Amniotic stem cell (primary cell): ENCODE results near the gene CPPED1.
"Not testable (repeated sequence)": the region's sequence is repeated elsewhere in the genome, so short reads cannot be mapped to it uniquely, and the experiment has no call there.

ENCODE experiments used
- DNase-seq: peaks from one replicate; lab custom pipeline; 2025; lab: John Stamatoyannopoulos, UW

Gene CPPED1, protein sequence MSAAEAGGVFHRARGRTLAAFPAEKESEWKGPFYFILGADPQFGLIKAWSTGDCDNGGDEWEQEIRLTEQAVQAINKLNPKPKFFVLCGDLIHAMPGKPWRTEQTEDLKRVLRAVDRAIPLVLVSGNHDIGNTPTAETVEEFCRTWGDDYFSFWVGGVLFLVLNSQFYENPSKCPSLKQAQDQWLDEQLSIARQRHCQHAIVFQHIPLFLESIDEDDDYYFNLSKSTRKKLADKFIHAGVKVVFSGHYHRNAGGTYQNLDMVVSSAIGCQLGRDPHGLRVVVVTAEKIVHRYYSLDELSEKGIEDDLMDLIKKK

DNA sequence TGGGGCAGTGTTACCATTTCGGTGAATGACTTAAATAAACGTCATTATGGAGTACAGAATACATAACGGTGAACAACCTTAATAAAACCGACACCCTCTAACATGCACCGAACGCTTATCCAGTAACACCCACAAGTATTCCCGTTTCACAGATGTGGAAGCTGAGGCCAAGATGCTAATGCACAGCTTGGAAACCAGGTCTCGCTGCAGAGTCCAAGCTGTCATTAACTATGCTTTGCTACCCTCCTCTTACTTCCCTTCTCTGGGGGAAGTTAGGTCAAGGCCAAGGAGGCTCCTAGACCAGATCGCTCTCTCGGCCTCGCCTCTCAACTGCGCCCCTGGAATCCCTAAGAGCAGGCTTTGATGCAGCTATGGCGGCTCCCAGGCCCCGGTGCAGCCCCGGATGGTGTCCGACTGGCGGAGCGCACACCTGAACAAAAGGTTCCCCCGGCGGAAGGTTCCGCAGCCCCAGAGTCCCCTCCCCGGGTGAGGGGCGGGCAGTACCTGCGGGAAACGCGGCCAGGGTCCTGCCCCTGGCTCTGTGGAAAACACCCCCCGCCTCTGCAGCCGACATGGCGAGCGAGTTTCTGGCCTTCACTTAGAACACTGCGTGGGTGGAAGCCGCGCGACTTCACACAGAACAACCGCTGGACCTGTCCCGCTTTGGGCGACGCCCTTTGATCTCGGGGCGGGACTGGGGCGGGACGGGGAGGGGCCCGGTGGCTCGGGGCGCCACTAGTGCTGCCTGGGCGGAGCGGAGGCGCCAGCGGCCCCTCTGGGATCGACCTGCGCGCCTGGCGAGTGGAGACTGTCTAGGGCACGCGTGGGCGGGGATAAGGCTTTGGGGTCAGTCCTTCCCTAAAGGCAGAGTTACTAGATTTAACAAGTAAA lies at the start of gene CPPED1:
Gene CPPED1, minus strand, starts transcription at position 685 of the 891 bp plus-strand sequence. Its CDS starts 111 bp downstream, at position 574.
- peak; percentile 83 for DNase-seq

DNA sequence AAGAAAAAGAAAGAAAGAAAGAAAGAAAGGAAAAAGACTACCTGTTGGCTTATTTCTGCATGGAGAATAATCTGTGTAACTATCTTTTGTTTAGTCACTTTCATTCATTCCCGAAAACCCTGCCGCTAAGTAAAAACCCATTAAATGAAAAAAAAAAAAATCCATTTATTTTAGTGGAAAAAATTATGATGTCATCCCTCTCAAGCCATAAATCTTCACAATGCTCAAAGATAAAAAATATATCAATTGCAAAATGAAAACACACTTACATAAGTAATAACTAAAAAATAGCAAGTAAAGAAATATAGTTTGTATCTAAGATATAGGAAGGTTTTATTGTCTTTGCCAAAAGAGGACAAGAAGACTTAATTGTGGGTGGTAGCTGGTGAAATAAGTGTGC lies 46.5 kb upstream of the CPPED1 start:
- DNase-seq = no peak

DNA sequence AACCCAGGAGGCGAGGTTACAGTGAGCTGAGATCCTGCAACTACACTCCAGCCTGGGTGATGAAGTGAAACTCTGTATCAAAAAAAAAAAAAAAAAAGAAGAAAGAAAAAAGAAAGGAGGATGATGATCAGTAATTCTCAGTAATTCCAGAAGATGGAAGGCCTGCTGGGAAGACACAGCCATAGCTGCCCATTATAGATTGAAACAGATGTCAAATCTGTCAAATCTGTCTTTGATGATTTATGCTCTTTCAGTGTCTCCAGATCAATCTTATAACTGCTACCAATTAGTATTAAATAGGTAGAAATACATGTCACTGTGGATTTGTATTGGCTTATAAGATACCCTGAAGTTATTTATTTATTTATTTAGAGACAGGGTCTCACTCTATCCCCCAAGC lies 42.9 kb upstream of the CPPED1 start:
- DNase-seq = no peak

DNA sequence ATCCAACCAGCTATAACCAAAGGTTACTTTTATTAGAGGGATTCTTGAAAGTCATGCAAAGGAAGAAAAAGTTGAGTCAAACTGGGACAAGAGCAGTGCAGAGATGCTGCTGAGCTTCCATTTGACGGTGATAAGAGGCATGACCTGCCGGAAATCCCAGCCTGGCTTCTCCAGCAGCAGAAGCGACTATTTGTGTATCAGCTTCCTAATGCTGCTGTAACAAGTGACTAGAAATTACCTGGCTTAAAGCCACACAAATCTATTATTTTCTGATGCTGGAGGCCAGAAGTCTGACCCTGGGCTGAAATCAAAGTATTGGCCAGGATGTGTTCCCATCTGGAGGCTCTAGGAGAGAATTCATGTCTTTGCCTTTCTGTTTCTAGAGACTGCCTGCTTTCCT lies 41.6 kb upstream of the CPPED1 start:
- DNase-seq = no peak

DNA sequence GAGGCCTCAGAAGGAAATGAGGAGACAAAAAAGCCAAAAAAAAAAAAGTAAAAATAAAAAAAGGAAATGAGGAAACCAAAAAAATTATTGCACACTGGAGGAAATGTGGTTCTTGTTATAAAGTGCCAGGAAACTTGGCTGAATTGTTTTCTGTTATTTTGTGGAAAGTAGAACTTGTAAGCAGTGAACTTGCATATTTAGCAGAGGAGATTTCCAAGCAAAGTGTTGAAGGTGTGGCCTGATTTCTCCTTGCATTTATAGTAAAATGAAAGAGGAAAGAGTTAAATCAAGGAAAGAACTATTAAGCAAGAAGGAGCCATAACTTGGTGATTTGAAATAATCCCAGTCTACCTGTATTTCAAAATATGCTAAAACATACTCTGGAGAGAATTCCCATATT lies 34.1 kb upstream of the CPPED1 start:
- DNase-seq = no peak

DNA sequence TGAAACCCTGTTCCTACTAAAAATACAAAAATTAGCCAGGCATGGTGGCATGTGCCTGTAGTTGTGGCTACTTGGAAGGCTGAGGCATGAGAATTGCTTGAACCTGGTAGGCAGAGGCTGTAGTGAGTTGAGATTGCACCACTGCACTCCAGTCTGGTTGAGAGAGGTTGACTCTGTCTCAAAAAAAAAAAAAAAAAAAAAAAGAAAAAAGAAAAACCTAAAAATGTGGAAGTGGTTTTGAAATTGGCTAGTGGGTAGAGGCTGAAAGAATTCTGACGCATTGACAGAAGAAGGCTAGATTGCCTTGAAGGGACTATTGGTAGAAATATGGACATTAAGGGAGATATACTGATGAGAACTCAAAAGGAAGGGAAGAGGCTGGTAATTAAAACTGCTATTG lies 33.6 kb upstream of the CPPED1 start:
- DNase-seq = no peak

DNA sequence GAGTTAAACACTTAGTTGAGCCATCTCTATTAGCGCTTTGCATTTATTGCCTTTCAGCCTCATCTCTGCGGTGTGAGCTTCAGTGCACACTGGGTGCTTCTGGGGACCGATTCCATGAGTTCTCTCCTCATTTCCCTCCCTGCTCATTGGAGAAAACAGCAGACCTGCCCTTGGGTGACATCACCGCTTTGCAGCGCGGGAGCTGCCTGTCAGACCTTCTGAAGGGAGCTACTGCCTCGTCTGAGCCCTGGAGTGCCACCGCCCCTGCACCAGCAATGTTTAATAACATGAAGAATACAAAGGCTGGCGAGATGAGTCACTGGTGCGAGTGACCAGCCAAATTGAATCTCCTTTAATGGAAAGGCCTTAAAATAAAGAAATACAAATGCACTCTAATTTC lies 30.2 kb upstream of the CPPED1 start:
- no peak for DNase-seq

DNA sequence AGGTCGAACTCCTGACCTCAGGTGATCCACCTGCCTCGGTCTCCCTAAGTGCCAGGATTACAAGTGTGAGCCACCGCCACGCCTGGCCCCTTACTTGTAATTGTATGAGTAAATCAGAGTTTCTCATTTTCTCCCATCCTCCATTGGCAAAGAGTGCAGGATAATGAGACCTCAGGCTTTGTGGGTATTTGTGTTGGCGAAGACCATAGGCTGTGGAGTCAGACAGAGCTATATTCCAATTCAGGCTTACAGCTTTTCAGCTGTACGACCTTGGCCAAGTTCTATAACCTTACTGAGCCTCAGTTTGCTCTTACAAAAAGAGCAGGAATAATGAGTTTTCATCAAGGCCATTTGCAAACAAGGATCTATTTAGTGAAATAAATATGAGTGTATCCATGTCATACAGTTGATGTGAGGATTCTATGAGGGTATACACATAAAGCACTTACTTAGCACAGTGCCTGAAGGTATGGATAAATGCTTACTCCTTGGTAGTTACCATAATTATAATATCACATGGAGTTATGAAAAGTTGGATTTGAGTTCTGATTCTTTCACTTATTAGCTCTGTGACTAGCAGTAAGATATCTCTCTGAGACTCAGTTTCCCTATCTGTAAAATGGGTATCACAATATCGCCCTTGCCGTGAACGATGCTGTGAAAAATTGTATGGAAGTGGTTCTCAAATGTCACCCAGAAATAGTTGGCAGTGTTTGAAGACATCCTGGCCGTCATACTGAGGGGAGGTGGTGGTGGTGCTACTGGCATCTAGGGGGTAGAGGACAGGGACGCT lies 25.6 kb upstream of the CPPED1 start:
- DNase-seq = no peak

DNA sequence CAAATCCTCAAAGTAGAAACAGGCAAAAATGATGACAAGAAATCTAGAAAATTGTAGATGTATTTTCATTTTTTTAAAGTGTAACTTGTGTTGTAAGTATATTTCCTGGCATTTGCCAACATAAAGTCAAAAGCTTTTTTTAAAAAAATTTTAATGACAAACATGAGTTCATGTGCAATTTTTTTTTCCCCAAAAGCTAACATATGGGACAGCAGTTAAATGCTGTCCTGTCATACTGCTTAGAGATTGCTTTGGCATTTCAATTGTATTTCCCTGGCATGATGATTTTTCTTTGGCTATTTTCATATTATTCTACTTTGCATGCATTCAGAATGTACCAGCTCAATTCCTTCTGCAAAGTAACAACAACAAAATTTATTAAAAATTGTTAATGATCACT lies 24.5 kb upstream of the CPPED1 start:
- no peak for DNase-seq

DNA sequence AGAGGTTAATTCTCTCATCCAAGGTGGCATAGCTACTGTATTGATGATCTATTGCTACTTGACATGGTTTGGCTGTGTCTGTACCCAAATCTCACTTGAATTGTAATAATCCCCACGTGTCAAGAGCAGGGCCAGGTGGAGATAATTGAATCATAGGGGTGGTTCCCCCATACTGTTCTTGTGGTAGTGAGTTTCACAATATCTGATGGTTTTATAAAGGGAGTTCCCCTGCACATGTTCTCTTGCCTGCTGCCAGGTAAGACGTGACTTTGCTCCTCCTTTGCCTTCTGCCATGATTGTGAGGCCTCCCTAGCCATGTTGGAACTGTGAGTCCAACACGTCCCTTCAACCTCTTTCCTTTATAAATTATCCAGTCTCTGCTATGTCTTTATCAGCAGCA lies 22.9 kb upstream of the CPPED1 start:
- no peak for DNase-seq

DNA sequence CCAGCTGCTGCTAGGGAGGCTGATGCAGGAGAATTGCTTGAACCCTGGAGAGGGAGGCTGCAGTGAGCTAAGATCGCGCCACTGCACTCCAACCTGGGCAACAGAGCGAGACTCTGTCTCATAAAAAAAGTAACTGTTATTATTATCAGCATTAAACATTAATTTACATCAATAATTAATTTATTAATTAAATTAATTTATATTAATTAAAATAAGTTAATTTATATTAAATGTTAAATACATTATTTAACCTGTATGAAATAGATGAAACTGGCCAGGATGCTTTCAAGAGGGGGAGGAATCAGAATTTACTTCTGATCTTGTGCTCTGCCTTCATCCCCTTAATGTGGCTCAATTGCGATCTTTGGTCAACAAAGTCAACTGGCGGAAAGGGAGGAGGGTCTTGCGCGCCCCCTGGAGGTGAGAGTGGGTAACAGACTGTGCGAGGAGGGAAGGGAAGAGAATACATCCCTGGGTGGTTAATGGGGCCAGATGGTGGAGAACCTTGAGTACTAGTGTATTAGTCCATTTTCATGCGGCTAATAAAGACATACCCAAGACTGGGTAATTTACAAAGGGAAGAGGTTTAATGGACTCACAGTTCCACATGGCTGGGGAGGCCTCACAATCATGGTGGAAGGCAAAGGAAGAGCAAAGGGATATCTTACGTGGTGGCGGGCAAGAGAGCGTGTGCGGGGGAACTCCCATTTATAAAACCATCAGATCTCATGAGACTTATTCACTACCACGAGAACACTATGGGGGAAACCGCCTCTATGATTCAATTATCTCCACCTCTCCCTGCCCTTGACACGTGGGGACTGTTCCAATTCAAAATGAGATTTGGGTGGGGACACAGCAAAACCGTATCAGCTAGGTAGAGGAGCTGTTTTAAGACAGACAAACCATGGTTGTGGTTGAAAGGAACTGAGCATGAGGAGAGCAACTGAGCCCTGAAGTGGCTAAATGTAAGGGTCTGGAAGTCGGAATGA lies 15.7 kb upstream of the CPPED1 start:
- DNase-seq = no peak

DNA sequence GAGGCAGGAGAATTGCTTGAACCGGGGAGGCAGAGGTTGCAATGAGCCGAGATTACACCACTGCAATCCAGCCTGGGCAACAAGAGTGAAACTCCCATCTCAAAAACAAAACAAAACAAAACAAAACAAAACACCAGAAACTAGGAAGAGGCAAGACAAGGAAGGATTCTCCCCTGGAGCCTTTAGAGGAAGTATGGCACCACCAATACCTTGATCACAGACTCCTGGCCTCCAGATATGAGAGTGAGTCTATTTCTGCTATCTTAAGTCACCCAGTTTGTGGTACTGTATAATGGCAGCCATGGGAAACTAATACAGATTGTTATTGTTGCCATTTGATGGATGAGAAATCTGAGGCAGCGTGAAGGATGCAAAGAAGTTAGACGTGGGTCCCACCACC lies 14.6 kb upstream of the CPPED1 start:
- no peak for DNase-seq

DNA sequence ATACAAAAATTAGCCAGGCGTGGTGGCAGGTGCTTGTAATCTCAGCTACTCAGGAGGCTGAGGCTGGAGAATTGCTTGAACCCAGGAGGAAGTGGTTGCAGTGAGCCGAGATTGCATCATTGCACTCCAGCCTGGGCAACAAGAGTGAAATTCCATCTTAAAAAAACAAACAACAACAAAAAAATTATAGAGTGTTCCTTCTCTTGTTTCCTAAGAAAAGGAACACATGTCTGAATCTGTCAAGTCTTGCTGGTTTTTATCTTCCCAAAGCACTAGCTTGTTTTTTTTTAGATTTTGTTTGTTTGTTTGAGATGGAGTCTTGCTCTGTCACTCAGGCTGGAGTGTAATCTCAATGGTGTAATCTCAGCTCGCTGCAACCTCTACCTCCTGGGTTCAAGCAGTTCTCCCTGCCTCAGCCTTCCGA lies 13.1 kb upstream of the CPPED1 start:
- DNase-seq = not testable (repeated sequence)

DNA sequence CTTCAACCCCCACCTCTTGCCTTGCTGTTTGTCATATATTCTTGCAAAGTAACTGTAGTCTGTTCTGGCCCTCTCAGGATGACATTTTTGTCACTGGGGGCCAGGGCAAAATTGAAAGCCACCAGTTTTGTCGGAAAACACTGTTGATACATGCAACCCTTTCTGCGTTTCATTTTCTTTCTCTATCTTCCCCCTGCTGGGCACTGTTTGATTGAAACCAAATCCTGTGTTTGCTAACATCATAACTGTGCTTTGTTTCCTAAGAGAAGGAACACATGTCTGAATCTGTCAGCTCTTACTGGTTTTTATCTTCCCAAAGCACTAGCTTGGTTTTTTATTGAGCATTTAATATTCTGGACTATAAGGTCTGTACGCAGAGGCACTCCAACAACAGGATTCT lies 11.7 kb upstream of the CPPED1 start:
- DNase-seq = no peak

DNA sequence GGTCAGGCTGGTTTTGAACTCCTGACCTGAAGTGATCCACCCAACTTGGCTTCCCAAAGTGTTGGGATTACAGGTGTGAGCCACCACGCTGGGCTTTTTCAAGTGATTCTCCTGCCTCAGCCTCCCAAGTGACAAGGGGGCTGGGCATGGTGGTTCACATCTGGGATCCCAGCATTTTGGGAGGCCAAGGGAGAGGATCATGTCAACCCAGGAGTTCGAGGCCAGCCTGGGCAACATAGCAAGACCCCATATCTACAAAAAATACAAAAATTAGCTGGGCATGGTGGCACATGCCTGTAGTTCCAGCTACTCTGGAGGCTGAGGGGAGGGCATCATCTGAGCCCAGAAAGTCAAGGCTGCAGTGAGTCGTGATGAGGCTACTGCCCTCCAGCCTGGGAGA lies 10.0 kb upstream of the CPPED1 start:
- DNase-seq = not testable (repeated sequence)

DNA sequence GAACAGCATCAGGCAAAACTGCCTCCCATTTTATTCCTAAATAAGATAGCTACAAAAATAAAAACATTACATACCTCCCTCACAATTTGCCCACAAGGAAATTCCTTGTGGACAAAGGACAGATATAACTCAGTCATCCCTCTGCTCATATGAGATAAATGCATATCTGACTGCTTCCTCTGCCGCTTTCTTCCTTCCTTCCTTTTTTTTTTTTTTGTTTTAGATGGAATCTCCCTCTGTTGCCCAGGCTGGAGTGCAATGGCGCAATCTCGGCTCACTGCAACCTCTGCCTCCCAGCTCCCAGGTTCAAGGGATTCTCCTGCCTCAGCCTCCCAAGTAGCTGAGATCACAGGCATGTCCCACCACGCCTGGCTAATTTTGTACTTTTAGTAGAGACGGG lies 9.6 kb upstream of the CPPED1 start:
- DNase-seq = not testable (repeated sequence)

DNA sequence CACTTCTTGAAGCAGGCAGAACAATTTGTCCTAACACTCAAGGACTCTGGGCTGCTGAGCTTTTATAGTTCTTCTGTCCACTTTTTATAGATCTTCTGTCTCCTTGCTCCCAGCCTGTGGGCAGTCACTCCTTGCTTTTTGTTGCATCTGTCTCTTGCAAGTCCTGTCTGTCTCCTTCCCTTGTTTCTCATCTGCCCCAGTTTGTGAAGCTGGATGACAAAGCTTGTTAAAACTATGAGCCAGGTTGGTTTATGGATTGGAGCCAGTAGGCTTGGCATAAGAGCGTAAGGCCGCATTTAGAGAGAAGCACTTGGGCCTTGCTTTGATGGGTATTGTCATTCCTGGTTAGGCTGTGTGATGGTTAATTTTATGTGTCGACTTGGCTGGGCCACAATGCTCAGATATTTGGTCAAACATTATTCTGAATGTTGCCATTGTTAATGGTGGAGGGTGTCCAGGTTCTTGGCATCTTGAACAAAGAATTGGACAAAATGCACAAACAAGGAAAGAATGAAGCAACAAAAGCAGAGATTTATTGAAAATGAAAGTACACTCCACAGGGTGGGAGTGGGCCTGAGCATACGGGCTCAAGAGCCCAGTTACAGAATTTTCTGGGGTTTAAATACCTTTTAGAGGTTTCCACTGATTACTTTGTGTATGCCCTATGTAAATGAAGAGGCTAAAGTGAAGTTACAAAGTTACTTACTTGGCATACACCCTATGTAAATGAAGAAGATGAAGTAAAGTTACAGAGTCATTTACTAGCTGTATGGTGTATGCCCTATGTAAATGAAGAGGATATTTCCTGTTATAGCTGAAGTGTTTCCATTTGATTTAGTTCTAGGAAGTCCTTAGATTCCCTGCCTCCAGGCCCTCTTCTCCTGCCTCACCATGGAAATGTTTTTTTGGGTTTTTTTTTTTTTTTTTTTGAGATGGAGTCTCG lies 8.0 kb upstream of the CPPED1 start:
- no peak for DNase-seq

DNA sequence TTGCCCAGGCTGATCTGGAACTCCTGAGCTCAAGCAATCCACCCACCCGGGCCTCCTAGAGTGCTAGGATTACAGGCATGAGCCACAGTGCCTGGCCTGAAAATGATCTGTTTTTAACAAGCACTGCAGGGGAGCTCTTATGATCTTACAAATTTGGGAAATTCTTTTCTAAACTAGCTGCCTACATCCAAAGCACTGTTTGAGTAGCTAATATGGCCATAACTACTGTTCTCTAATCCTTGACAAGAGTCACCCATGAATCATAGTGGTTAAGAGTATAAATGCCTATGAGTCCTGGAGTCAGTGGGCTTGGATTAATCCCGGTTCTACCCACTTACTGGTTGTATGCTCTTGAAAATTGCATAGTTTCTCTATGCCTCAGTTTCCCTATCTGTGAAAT lies 1.4 kb upstream of the CPPED1 start:
- DNase-seq = no peak

DNA sequence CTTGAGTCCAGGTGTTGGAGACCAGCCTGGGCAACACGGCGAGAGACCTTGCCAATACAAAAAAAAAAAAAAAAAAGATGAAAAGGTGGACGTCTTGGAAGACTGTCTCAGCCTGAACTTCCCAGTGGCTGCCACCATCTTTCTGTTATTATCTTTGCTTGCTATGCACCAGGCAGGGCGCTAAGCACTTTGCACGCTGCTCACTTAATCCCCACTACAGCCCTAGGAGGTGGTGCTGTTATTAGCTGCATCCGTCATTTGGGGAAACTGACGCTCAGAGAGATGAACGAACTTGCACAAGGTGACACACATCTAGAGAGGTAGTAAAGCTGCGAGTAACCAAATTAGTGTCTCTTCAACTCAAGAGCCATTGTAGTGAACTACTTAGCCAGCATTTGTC lies 708 bp upstream of the CPPED1 start:
- DNase-seq = no peak

DNA sequence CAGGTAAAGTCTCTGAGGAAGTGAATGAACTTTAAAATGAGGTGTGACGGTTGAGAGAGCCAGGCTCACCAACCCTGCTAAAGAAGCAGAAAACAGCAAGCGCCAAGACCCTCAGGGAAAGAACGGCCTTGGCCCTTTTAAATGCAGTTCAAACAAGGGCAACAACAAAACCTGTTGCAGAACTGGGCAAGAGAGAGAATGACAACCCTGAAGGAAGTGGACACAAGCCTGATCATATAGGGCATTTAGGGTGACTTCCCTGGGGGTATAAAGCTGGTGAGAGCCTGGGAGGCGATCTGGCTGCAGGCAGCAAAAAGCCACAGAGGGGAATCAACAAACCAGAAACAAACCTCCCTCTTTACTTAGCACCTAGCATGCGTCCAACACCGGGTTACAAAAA lies 1.0 kb downstream of the CPPED1 start:
- DNase-seq = no peak
